Neutrophil (primary cell): ENCODE data around the gene HPCAL1.
A peak's percentile ranks its signal among the peaks of the same experiment; 100 is the strongest.

Experiments
- H3K27ac ChIP-seq: fragments of 200-600 bp; sonication (generic); 2 replicates; pipeline ENCODE4 v1.5.1; 2016; ENCODE audit warnings: mild to moderate bottlenecking, moderate library complexity
- H3K27me3 ChIP-seq: fragments of 200-600 bp; sonication (generic); 2 replicates; pipeline ENCODE4 v1.6.0; 2016; ENCODE audit warnings: mild to moderate bottlenecking
- H3K36me3 ChIP-seq: fragments of 200-600 bp; sonication (generic); 2 replicates; pipeline ENCODE4 v1.5.1; 2017
- H3K4me1 ChIP-seq, 2 experiments: fragments of 200-600 bp in 1 of 2; sonication (generic) in 1 of 2; 1 replicate in 1 of 2; 2 replicates in 1 of 2; pipeline versions ENCODE4 v1.5.1 to v1.6.1; 2013 to 2016; ENCODE audit warnings: low read depth in 1 of 2, low read length in 1 of 2, mild to moderate bottlenecking in 1 of 2, moderate library complexity in 1 of 2; ENCODE audit not compliant: control insufficient read depth in 1 of 2, insufficient read depth in 1 of 2
- H3K4me3 ChIP-seq, 2 experiments: fragments of 200-600 bp in 1 of 2; sonication (generic) in 1 of 2; 1 replicate in 1 of 2; 2 replicates in 1 of 2; pipeline ENCODE4 v1.5.1; 2013 to 2016; ENCODE audit warnings: low read depth in 1 of 2, low read length in 1 of 2, mild to moderate bottlenecking in 1 of 2, moderate library complexity in 1 of 2
- H3K9me3 ChIP-seq: fragments of 200-600 bp; sonication (generic); 2 replicates; pipeline ENCODE4 v1.5.1; 2016
- CTCF ChIP-seq: fragments of 200-600 bp; sonication (generic); IDR thresholded peaks from 2 replicates; pipeline ENCODE4 v1.5.1; 2016; ENCODE audit warnings: antibody characterized with exemption

HPCAL1 gene

GRCh38 chr2:10305254-10305635 lies 2.5 kb downstream of the HPCAL1 start:
- Histone ChIP-seq H3K4me1 (peaks cover 53 to 59% of the 10 kb centered on the region in 2 experiments), H3K4me3 (no peak overlapping the region)
- TF ChIP-seq CTCF = no peak

GRCh38 chr2:10305715-10306114 lies 3.0 kb downstream of the HPCAL1 start:
- no peaks in the 10 kb centered on the region for H3K36me3 ChIP-seq
- H3K27ac ChIP-seq = no peak overlapping the region
- H3K27me3 ChIP-seq = peaks cover 23% of the 10 kb centered on the region
- H3K4me3 ChIP-seq = no peak overlapping the region
- no peaks in the 10 kb centered on the region for H3K9me3 ChIP-seq
- peaks cover 48 to 54% of the 10 kb centered on the region in 2 experiments for H3K4me1 ChIP-seq
- TF ChIP-seq CTCF = no peak

More at GRCh38 chr2:10305254-10305635, 2.5 kb downstream of the HPCAL1 start:
- Histone ChIP-seq H3K9me3 (no peaks in the 10 kb centered on the region), H3K36me3 (no peaks in the 10 kb centered on the region), H3K27me3 (peaks cover 23% of the 10 kb centered on the region), H3K27ac (no peak overlapping the region)

GRCh38 chr2:10306901-10307463 lies 4.3 kb downstream of the HPCAL1 start:
- H3K9me3 ChIP-seq = no peaks in the 10 kb centered on the region
- no peak for TF ChIP-seq CTCF
- peak overlapping the region; percentile 48 for H3K27ac ChIP-seq
- peaks cover 36 to 42% of the 10 kb centered on the region in 2 experiments for H3K4me1 ChIP-seq
- H3K27me3 ChIP-seq = peaks cover 23% of the 10 kb centered on the region
- H3K36me3 ChIP-seq = no peaks in the 10 kb centered on the region
- H3K4me3 ChIP-seq = no peak overlapping the region

GRCh38 chr2:10307561-10308156 lies 5.0 kb downstream of the HPCAL1 start:
- H3K4me3 ChIP-seq = no peak overlapping the region
- H3K27ac ChIP-seq = peak overlapping the region; percentile 48
- TF ChIP-seq CTCF = no peak
- H3K4me1 ChIP-seq = peaks cover 33 to 38% of the 10 kb centered on the region in 2 experiments
- peaks cover 4% of the 10 kb centered on the region for H3K36me3 ChIP-seq
- no peaks in the 10 kb centered on the region for H3K9me3 ChIP-seq
- H3K27me3 ChIP-seq = peaks cover 23% of the 10 kb centered on the region

GRCh38 chr2:10308866-10309265 lies 6.2 kb downstream of the HPCAL1 start:
- H3K27me3 ChIP-seq = peaks cover 21% of the 10 kb centered on the region
- H3K4me1 ChIP-seq = peaks cover 31 to 35% of the 10 kb centered on the region in 2 experiments
- H3K9me3 ChIP-seq = no peaks in the 10 kb centered on the region
- H3K4me3 ChIP-seq = no peak overlapping the region
- no peak overlapping the region for H3K27ac ChIP-seq
- TF ChIP-seq CTCF = no peak
- peaks cover 5% of the 10 kb centered on the region for H3K36me3 ChIP-seq
